GM23338 (cell line): ENCODE results near the gene ACADVL.

Experiments used
- CREB1 ChIP-seq: fragments of 250-450 bp; sonication (Bioruptor Pico); IDR thresholded peaks from 2 replicates; pipeline ENCODE4 v1.5.0; 2020; ENCODE audit warnings: low read depth, mild to moderate bottlenecking, moderate library complexity
- EZH2 ChIP-seq: fragments of 200-600 bp; sonication (generic); IDR thresholded peaks from one replicate; pipeline ENCODE4 v1.8.0; 2017; ENCODE audit warnings: antibody characterized with exemption, mild to moderate bottlenecking, low read depth; ENCODE audit not compliant: unreplicated experiment
- EZH2phosphoT487 ChIP-seq: fragments of 200-600 bp; sonication (generic); IDR thresholded peaks from one replicate; pipeline ENCODE4 v1.8.1; 2018; ENCODE audit warnings: antibody characterized with exemption; ENCODE audit not compliant: unreplicated experiment
- POLR2AphosphoS5 ChIP-seq: IDR thresholded peaks from 2 replicates; pipeline ENCODE4 v1.6.1; 2016; ENCODE audit warnings: antibody characterized with exemption, low read depth
- STAT1 ChIP-seq: IDR thresholded peaks from one replicate; pipeline ENCODE4 v1.6.1; 2016; ENCODE audit warnings: antibody characterized with exemption; ENCODE audit not compliant: unreplicated experiment
- ZNF114 ChIP-seq: fragments of 250-450 bp; sonication (Bioruptor Pico); IDR thresholded peaks from 2 replicates; pipeline ENCODE4 v1.5.0; 2020; ENCODE audit warnings: mild to moderate bottlenecking, moderate library complexity
- TF ChIP-seq, protein P1 (sequence below), 2 experiments: fragments of 200-600 bp in 1 of 2; sonication (generic) in 1 of 2; conservative IDR thresholded peaks; 2 replicates each; pipeline versions ENCODE4 v1.5.1 to v1.6.1; 2016 to 2017; ENCODE audit warnings: antibody characterized with exemption in 2 of 2, low read depth in 2 of 2, mild to moderate bottlenecking in 2 of 2, moderate library complexity in 1 of 2
- TF ChIP-seq, protein P2 (sequence below): IDR thresholded peaks from one replicate; pipeline ENCODE4 v1.6.1; 2018; ENCODE audit warnings: antibody characterized with exemption; ENCODE audit not compliant: unreplicated experiment

DNA sequence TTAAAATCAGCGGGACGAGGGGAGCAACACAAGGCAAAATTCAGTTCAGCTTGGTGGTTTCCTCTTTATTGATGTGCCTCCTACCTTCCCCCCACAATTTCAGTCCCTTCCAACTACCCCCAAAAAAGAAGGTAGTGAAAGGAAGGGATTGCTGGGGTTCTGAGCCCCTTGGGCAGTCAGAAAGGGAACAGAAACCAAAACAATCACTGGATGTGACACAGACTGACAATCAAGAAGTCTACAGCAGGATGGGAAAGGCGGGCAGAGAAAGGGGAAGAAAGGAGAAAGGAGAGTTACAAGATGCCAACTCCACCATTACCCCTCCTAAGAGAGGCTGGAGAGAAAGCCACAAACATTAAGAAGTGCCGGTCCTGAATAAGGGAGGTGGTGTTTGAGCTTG is 20.6 kb downstream of the ACADVL start:
- TF ChIP-seq, protein P1, sequence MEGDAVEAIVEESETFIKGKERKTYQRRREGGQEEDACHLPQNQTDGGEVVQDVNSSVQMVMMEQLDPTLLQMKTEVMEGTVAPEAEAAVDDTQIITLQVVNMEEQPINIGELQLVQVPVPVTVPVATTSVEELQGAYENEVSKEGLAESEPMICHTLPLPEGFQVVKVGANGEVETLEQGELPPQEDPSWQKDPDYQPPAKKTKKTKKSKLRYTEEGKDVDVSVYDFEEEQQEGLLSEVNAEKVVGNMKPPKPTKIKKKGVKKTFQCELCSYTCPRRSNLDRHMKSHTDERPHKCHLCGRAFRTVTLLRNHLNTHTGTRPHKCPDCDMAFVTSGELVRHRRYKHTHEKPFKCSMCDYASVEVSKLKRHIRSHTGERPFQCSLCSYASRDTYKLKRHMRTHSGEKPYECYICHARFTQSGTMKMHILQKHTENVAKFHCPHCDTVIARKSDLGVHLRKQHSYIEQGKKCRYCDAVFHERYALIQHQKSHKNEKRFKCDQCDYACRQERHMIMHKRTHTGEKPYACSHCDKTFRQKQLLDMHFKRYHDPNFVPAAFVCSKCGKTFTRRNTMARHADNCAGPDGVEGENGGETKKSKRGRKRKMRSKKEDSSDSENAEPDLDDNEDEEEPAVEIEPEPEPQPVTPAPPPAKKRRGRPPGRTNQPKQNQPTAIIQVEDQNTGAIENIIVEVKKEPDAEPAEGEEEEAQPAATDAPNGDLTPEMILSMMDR (conservative IDR thresholded peaks at IDR 0.05; ENCODE audit: low read depth in 2 of 2), result no peak
- TF ChIP-seq EZH2, result no peak
- TF ChIP-seq CREB1 (CRISPR knock-in tag), result no peak
- TF ChIP-seq POLR2AphosphoS5, result no peak
- no peak for TF ChIP-seq EZH2phosphoT487
- no peak for TF ChIP-seq ZNF114 (CRISPR knock-in tag)
- TF ChIP-seq, protein P2, sequence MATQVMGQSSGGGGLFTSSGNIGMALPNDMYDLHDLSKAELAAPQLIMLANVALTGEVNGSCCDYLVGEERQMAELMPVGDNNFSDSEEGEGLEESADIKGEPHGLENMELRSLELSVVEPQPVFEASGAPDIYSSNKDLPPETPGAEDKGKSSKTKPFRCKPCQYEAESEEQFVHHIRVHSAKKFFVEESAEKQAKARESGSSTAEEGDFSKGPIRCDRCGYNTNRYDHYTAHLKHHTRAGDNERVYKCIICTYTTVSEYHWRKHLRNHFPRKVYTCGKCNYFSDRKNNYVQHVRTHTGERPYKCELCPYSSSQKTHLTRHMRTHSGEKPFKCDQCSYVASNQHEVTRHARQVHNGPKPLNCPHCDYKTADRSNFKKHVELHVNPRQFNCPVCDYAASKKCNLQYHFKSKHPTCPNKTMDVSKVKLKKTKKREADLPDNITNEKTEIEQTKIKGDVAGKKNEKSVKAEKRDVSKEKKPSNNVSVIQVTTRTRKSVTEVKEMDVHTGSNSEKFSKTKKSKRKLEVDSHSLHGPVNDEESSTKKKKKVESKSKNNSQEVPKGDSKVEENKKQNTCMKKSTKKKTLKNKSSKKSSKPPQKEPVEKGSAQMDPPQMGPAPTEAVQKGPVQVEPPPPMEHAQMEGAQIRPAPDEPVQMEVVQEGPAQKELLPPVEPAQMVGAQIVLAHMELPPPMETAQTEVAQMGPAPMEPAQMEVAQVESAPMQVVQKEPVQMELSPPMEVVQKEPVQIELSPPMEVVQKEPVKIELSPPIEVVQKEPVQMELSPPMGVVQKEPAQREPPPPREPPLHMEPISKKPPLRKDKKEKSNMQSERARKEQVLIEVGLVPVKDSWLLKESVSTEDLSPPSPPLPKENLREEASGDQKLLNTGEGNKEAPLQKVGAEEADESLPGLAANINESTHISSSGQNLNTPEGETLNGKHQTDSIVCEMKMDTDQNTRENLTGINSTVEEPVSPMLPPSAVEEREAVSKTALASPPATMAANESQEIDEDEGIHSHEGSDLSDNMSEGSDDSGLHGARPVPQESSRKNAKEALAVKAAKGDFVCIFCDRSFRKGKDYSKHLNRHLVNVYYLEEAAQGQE, result no peak
- no peak for TF ChIP-seq STAT1
